Skin of body (tissue), 2 donors: ENCODE measurements around the gene ARHGAP18. TPM values are rescaled to one million over a fixed set of nuclear protein-coding genes. Genes with fewer than 3 reads are reported as not detected.

Experiments
- DNase-seq: peaks from one replicate; lab custom pipeline; 2025; lab: John Stamatoyannopoulos, UW
- total RNA-seq: library from RNA; depleted of rRNA; stranded (reverse); fragments of >200 nt; gene quantifications from one replicate; pipeline ENCODE4 v1.2.3, GENCODE V29; 2014

Gene ARHGAP18
- total RNA-seq, 1 donor from 2014 or later: 20.2 TPM

DNA sequence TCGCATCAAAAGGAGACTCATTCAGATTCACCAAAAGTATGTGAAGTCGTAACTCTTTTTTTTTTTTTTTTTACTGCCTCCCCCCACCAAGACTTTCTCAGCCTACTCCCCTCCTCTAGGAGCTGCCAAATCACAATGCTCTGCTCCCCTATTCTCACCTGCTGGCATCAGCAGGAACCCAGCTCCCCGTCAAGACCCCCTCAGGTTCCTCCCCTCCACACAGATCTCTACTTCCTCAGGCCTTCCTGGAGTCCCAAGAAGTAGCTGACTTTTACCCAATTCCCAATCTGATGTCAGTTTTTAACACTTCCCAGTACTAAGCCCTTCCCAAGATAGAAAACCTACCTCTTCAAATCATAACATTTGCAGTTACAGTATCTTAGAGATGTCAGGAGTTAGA lies 39.3 kb downstream of the ARHGAP18 start:
- DNase-seq: no peak

DNA sequence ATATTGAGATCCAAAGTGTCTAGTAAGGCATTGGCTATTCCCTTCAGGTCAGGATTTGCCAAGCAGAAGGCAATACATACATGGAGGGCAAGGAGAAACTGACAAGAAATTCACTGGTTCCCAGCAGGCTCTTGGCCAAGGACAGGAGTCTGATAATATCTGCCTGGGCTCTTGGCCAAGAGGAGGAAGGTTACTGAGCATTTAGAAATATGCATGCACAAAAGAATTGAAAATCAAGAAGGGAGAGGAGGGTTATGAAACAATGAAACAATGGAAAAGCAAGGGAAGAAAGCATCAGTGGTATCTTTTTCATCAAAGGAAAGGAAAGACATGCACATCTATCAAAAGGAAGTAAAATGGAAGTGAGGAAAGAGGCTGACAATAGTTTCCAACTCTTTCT lies 42.4 kb downstream of the ARHGAP18 start:
- peak; percentile 33 for DNase-seq

GRCh38 chr6:129667034-129667433 lies 42.9 kb downstream of the ARHGAP18 start:
- DNase-seq: no peak

GRCh38 chr6:129665555-129665954 lies 44.4 kb downstream of the ARHGAP18 start:
- DNase-seq: no peak

- no peak for DNase-seq
These were observed 46.4 kb downstream of the ARHGAP18 start for GRCh38 chr6:129663531-129663930.

DNA sequence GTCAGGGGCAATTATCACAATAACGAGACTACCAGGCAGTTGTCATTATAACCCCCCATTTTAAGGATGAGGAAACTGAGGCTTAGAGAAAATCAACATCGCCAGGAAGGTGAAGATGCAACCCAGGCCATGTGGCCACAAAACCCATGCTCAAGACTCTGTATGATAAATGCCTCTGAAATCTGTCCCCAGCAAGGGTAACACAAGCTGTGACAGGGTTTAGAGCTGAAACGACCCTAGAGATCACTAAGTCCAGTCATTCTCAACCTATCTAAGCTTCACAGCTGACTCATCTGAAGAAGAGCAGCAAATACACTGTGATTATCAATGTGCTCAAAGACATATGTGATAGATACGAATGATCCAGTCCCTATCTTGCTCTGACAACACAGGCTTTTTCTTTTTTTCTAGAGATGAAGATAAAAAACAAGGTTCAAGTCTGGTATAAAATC lies 47.0 kb downstream of the ARHGAP18 start:
- no peak for DNase-seq

- no peak for DNase-seq
These were observed 47.6 kb downstream of the ARHGAP18 start for GRCh38 chr6:129662406-129662766.

DNA sequence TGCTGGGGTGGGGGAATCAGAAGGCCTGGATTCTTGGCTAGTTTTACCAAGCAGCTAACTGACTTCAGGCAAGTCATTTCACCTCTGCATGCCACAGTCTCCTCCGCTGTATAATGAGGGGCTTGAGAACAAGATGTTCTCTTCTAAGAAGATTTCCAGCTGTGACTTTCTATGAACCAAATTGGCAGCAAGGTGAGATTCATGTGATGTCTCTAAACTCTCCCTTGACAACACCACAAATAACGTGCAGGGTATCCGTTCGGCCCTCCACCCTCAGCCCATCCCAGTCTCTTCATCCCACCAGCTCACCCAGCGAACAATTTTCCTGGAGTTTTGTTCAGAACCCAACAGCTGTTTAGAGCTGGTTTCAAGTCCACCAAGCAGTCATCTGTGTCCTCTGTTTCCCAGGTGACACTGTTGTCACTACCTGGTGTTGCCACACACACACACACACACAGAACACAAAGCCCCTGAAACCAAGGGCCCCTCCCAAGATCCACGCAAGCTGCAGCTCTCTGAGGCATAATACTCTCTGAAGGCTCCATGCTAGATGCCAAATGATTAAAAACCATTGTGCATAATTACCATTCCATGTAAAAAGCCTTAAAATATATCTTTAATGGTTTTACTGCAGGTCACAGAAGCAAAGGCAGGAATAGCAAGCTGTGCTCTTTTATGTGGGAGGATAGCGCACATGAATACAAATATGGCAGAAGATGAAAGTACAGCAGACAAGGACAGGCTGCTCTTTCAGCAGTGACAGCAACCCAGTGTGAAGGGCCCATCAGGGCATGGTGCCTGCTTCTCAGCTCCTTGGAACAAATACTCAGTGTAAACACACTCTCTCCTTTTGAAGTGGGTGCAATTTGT lies 48.2 kb downstream of the ARHGAP18 start:
- no peak for DNase-seq

- DNase-seq: no peak
These were observed 49.7 kb downstream of the ARHGAP18 start for GRCh38 chr6:129660346-129660676.

- no peak for DNase-seq
These were observed 50.2 kb downstream of the ARHGAP18 start for GRCh38 chr6:129659590-129660345.

DNA sequence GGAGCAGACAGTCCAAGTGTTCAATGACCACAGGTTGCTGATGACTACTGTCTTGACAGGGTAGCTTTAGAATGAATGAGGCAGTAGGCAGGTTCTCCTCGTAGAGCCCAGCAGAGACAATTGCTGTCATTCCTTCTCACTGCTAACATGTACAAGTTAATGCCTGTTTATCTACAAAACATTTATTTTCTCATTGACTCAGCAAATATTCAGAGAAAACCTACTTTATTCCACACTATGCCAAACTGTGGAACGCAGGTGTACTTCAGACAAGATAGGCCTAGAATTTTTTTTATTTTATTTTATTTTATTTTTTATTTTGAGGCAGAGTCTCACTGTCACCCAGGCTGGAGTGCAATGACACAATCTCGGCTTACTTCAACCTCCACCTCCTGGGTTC lies 50.8 kb downstream of the ARHGAP18 start:
- DNase-seq: no peak

DNA sequence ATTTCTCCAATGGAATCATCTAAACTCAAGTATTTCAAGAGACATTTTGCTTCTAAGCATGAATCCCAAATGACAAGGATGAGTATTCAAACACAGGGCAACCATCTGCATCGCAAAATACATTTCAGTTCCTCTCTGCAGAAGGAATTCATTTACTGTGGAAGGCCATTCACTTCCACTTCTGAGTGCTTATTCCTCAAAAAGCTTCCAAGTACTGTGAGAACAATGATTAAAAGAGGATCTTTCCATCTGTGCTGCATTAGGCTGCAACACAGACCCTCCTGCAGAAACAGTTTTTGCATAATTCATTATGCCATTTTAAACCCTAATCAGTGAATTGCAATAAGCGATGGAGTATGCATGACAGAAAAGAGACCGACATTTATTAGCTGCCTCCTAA lies 52.5 kb downstream of the ARHGAP18 start:
- peak; percentile 76 for DNase-seq

DNA sequence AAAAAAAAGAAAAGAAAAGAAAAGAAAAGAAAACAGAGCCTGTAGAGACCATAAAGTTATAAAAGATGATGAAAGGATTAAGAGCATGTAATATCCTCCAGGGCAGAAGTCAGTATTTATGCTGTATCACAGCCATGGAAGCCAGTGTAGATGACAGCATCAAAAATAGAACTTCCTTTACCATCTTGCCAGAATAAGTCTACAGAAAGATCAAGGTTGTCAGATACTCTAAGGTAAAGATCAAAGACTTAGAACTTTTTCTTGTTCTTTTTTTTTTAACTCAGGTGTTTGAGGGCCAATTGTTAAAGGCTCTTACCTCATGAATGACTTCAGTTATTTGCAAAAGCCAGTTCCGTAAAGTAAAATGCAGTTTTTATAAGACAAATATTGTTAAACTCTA lies 54.6 kb downstream of the ARHGAP18 start:
- DNase-seq: no peak

DNA sequence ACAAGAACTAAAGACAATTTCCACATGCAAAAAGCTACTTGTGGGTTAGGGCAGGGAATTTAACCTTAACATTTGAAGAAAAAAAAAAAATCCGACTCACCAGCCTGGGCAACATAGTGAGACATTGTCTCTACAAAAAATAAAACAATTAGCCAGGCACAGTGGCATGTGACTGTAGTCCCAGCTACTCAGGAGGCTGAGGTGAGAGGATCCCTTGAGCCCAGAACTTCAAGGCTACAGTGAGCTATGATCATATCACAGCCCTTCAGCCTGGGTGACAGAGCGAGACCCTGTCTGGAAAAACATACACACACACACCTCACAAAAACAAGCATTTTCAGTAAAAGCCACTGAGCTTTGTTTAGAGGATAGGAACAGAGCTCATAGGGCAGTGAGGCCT lies 56.2 kb downstream of the ARHGAP18 start:
- no peak for DNase-seq

- DNase-seq: no peak
These were observed 56.7 kb downstream of the ARHGAP18 start for GRCh38 chr6:129653229-129653628.

DNA sequence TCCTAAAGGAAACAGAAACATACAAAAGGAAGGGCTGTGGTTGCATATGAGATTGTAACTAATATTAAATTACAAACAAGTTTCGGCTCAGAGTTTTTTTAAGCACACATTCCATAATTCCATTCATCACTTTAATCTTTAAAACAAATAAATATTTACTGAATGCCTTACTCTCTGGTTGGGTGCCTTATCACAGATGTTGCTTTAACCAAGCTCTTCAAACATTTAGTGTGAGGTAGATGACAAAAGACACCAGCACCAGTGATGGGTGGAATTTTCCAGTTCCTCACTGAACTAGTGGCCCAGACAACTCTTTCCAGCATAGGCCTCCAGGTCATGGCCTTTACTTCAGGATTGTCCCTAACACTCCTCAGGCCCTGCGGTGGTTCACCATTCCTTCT lies 58.7 kb downstream of the ARHGAP18 start:
- no peak for DNase-seq

DNA sequence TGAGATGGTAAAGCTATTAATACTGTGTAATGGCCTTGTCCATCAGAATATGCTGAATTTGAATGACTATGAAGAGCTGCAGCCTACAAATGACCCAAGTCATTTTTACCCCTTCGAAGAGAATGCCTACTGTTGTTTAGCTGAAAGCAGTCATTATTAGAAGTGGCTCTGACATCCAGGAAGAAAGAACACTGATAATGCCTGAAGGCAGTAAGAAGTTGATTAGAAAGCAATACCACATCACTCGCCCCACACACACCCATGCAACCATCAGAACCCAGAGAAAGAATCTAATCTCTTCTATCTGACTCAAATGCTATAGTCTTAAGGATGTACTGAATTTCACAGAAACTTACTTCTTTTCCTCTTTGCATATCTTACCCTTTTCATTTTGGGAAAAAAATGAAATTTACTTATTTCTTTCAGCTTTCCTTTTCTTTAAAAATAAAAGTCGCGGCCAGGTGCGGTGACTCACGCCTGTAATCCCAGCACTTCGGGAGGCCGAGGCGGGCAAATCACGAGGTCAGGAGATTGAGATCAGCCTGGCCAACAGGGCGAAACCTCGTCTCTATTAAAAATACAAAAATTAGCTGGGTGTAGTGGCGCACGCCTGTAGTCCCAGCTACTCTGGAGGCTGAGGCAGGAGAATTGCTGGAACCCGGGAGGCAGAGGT lies 61.0 kb downstream of the ARHGAP18 start:
- DNase-seq: no peak

GRCh38 chr6:129647044-129647443 lies 62.9 kb downstream of the ARHGAP18 start:
- no peak for DNase-seq

DNA sequence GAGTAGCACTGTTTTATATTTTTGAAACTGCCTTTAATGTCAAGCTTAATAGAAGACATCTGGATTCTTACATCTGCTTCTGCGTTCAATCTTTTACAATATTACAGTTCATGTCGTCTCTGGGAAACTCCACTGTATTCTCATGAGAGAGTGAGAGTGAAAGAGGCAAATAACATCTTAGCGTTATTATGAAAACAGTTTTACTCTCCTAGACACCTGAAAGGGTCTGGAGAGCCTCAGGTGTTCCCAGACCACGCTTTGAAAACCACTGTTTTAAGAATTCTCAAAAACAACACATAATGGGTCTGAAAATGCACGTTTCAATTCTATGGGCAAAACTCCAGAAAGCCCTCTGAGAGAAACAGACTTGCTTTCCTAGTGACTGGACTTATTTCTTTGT lies 63.3 kb downstream of the ARHGAP18 start:
- peak; percentile 82 for DNase-seq

DNA sequence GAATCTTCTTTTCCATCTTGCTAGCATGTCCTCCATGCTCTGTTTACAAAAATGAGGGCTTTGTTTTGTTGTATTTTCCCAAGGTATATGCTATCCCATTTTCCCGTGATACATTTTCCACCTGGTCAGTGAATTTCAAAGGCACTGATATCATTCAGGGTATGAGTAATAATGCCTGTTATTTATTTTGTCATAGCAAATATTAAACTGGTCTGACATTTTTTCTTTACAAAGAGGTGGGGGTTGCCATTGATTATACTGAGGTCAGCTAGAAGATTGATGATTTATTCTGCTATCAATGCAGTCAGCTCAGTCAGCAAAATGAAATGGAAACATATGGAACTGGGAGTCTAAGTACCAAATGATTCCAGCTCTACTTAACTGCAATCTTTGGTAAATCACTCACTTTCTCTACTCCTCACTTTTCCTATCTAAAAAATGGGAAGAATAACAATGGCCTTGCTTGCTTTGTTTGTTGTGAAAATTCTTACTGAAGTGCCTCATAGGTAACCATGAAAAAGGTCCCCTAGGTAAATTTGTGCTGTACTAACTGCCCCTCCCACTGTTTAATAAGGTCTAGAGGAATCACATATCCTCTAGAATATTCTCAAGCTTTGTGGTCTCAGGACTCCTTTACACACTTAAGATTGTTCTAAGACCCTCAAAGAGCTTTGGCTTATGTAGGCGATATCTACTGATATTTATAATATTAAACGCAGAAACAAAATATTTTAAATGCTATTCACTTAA lies 64.0 kb downstream of the ARHGAP18 start:
- DNase-seq: no peak

GRCh38 chr6:129645106-129645829 lies 64.7 kb downstream of the ARHGAP18 start:
- DNase-seq: peak; percentile 70
